Activated T-helper 2 cell treated with anti-CD3 and anti-CD28 coated beads, Interferon-gamma antibody, Interleukin-2, Interleukin-4, amounts not matched to agents 10 μg/mL and 5 μg/mL and 100 μg/mL, durations not matched to agents 14 hours and 24 hours and 36 hours (primary cell): ENCODE results near the gene CRYGN. TPM values are rescaled to one million over a fixed set of nuclear protein-coding genes. Genes with fewer than 3 reads are reported as not detected.

Experiments used
- DNase-seq: peaks from one replicate; pipeline ENCODE4 v3.0.0; 2021; ENCODE audit warnings: low spot score
- H3K27ac Mint-ChIP-seq: one replicate; pipeline ENCODE4 v1.8.0; 2021; ENCODE audit warnings: mixed read lengths
- H3K27me3 Mint-ChIP-seq: one replicate; pipeline ENCODE4 v1.8.0; 2021; ENCODE audit warnings: low read depth, mixed read lengths
- H3K36me3 Mint-ChIP-seq: one replicate; pipeline ENCODE4 v1.8.0; 2021; ENCODE audit warnings: low read depth, mixed read lengths
- H3K4me1 Mint-ChIP-seq: one replicate; pipeline ENCODE4 v1.8.0; 2021; ENCODE audit warnings: low read depth, mixed read lengths
- H3K4me3 Mint-ChIP-seq: one replicate; pipeline ENCODE4 v1.8.0; 2021; ENCODE audit warnings: low read depth, mild to moderate bottlenecking, moderate library complexity, mixed read lengths
- H3K9me3 Mint-ChIP-seq: one replicate; pipeline ENCODE4 v1.8.0; 2021; ENCODE audit warnings: mixed read lengths
- intact Hi-C: fragments of 100-400 bp; cut with micrococcal nuclease; formaldehyde crosslinking; loops from one replicate; pipeline ENCODE4 v1.15.1; 2023
- total RNA-seq: library from RNA; stranded (reverse); gene quantifications from 2 replicates; pipeline ENCODE4 v1.2.3, GENCODE V29; 2022

CRYGN gene
- total RNA-seq, 1 donor from 2014 or later, result not detected

DNA sequence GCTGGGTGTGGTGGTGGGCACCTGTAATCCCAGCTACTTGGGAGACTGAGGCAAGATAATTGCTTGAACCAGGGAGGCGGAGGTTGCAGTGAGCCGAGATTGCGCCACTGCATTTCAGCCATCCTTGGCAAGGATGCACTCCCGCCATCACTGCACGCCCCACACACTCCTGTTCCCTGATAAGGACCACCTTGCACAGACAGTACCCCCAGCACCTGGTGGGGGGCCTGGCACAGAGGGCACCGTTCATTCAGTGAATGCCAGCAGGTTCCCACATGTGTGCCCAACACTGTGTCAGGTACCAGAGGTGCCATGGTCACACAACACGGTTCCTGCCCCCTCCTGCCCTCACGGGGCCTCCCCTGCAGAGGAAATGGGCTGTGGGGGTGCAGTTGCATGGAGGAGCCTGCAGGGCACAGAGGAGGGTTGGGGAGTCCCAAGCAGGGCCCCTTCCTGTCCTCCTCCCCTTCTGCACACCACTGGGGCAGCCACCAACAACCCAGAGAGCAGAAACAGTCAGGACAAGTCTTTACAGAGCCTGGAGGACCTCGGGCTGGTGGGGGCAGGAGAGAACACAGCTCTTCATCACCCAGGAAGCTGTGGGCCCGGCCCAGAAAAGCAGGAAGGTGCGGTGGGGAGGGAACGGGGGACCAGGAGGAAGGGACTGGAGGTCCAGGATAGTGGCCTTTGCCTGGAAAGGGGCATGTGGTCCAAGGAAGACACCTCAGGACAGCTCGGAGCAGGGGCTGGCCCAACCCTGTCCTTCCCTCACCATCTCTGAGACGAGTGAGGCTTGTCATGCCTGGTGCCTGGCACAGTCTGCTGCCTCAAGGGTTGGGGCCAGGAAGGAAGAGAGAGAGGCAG lies 7.1 kb downstream of the CRYGN start:
- peak; percentile 48 for DNase-seq
- H3K4me1 Mint-ChIP-seq, result peaks cover 34% of the 10 kb centered on the region
- intact Hi-C loops, result loop anchor here (1.0 kb wide), 1 partner anchor 8 kb away; no protein-coding TSS in a partner anchor
- H3K27me3 Mint-ChIP-seq, result peaks cover 1% of the 10 kb centered on the region
- peak overlapping the region; percentile 14 for H3K4me3 Mint-ChIP-seq
- H3K9me3 Mint-ChIP-seq, result no peaks in the 10 kb centered on the region
- H3K36me3 Mint-ChIP-seq, result no peaks in the 10 kb centered on the region
- peak overlapping the region; percentile 68 for H3K27ac Mint-ChIP-seq

DNA sequence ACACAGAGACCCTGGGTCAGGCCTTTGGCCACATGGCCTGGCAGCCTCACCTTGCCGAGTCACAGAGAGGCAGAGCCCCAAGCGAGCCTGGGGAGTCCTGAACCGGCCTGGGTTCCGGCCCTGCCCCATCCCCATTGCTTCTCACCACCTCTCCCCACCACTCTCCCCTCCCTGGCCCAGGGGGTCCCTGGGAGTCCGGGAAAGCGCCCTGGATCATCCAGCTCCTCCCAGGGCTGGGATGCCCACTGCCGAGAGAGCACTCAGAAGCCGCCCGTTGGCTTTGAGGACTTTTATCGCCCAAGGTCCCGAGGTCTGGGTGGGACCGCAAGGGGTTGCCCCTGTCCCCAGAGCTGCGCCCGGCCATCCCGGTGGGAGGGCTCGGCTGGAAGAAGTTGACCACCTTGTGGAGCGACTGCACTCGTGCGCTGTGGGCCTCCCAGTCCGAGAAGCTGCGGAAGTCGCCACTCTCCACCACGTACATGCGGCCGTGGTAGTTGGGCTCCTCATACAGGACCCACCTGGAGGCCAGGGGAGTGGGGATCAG lies 8.1 kb downstream of the CRYGN start:
- Mint-ChIP-seq H3K27me3 (peaks cover 1% of the 10 kb centered on the region), H3K9me3 (no peaks in the 10 kb centered on the region), H3K4me3 (no peak overlapping the region), H3K4me1 (peaks cover 34% of the 10 kb centered on the region), H3K36me3 (no peaks in the 10 kb centered on the region), H3K27ac (no peak overlapping the region)
- no peak for DNase-seq
- intact Hi-C loops, result no loop called here

DNA sequence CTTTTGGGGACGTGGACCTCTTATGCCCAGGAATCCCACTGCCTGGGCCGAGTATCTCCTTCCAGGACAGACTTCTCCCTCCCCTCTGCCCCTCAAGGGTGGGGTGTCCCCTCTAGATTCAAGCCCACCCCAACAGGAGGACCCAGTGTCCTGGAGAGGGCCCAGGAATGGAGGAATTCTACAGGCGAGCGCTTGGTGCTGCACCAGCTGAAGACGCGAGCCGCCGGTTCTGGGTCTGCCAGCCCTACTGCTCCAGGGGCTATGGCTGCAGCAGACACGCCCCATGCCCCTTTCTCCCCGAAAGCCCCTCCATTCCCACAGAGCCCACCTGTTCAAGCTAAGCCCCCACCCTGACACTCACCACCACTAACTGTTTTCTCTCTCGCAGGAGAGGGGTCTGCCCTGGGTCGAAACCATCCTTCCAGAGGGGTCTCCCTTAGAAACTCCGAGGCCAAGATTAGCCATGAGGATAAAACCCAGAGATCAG lies 8.6 kb downstream of the CRYGN start:
- H3K9me3 Mint-ChIP-seq, result no peaks in the 10 kb centered on the region
- peaks cover 1% of the 10 kb centered on the region for H3K27me3 Mint-ChIP-seq
- no peak overlapping the region for H3K27ac Mint-ChIP-seq
- DNase-seq, result no peak
- no peaks in the 10 kb centered on the region for H3K36me3 Mint-ChIP-seq
- H3K4me1 Mint-ChIP-seq, result peaks cover 34% of the 10 kb centered on the region
- intact Hi-C loops, result no loop called here
- H3K4me3 Mint-ChIP-seq, result no peak overlapping the region

DNA sequence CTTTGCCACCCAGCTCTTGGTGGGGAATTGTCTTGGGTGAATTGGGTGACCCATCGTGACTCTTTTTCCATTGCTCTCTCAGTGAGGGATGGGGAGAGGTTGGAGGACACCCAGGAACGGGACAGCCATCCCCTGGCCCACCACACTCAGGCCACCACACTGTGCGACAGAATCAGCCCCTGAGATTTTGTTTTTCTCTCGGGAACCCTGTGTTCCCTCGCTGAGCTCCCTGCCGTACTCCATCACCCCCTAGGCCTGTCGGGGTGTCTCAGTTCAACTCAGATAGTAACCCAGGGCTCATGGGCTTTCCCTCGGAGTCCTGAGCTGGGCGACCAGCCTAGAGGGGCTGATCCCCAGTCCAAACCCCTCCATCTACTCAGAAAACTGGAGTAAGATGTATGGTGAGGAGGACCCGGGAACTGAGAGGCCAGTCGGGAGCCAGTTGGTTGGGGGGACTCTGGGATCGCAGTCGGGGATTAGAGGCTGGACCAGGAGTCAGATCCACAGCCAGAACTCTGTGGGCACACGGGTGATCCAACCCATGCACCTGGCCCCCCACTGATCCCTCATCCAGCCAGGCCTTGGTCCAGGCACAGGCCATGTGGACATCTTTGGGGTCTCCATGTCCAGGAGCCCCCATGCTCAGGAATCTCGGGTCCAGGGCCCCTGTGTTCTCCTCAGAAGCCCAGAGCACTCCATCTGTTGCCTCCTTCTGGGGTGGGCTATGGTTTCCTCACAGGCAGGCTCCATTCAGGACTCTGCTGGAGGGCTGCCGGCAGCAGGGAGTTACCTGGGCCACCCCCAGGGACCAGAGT lies 9.3 kb downstream of the CRYGN start:
- no peak overlapping the region for H3K4me3 Mint-ChIP-seq
- H3K27ac Mint-ChIP-seq, result no peak overlapping the region
- peaks cover 34% of the 10 kb centered on the region for H3K4me1 Mint-ChIP-seq
- H3K27me3 Mint-ChIP-seq, result peaks cover 1% of the 10 kb centered on the region
- H3K36me3 Mint-ChIP-seq, result no peaks in the 10 kb centered on the region
- no peak for DNase-seq
- intact Hi-C loops, result no loop called here
- H3K9me3 Mint-ChIP-seq, result no peaks in the 10 kb centered on the region

DNA sequence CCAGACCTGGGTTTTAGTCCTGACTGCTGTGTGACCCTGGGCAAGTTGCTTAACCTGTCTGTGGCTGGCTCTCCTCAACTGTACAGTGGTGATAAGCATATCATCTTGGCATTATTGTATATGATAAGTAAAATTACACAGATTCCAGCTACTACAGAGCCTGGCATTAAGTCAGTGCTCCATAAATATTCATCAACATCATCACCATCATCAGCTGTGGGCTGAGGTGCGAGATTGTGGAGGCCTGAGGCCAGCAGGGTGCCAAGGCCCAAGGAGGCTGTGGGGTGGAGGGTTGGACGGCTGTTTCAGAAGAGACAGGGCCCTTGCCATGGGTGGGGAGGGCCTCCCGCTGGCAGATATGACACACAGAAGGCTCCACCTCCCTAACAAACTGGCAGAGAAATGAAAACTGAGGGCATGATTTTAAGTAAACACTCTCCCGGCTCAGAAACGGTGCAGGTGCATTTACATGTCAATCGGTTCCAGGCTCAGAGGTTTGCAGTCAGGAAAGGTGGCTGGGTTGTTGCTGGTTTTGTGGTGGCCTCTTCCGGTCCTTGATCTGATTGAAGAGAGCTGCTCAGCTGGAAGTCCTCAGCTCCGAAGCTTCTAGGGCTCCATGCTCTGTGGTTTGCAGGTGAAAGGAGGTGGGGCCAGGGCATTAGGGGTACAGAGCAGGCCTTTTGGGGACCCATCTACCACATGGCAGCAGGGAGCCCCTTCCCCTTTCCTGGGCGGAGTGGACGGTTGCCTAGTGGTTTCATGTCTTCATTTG lies 10.2 kb downstream of the CRYGN start:
- intact Hi-C loops, result loop anchor here (2.0 kb wide), 1 partner anchor 15 kb away; no protein-coding TSS in a partner anchor
- Mint-ChIP-seq H3K36me3 (no peaks in the 10 kb centered on the region), H3K9me3 (no peaks in the 10 kb centered on the region), H3K27ac (peak overlapping the region; percentile 34), H3K4me3 (peak overlapping the region; percentile 10), H3K4me1 (peaks cover 34% of the 10 kb centered on the region), H3K27me3 (peaks cover 4% of the 10 kb centered on the region)
- peak; percentile 59 for DNase-seq

DNA sequence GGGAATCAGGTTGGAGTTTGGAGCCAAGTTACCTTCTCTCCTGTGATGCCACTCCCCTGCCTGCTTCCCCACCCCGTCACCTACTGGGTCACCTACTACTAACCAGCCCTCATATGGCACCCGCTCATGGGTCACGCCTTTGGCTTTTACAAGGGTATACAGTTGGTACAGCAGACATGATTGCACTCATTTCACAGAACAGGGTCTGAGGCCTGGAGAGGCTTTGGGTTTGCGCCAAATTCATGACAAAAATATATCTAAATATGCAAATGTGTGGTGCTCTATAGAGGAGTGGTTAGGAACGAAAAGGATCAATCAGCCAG lies 10.7 kb downstream of the CRYGN start:
- H3K27ac Mint-ChIP-seq, result no peak overlapping the region
- DNase-seq, result no peak
- H3K27me3 Mint-ChIP-seq, result peaks cover 5% of the 10 kb centered on the region
- no peak overlapping the region for H3K4me3 Mint-ChIP-seq
- H3K4me1 Mint-ChIP-seq, result peaks cover 34% of the 10 kb centered on the region
- intact Hi-C loops, result loop anchor here (2.0 kb wide), 1 partner anchor 14 kb away; no protein-coding TSS in a partner anchor
- no peaks in the 10 kb centered on the region for H3K9me3 Mint-ChIP-seq
- no peaks in the 10 kb centered on the region for H3K36me3 Mint-ChIP-seq

DNA sequence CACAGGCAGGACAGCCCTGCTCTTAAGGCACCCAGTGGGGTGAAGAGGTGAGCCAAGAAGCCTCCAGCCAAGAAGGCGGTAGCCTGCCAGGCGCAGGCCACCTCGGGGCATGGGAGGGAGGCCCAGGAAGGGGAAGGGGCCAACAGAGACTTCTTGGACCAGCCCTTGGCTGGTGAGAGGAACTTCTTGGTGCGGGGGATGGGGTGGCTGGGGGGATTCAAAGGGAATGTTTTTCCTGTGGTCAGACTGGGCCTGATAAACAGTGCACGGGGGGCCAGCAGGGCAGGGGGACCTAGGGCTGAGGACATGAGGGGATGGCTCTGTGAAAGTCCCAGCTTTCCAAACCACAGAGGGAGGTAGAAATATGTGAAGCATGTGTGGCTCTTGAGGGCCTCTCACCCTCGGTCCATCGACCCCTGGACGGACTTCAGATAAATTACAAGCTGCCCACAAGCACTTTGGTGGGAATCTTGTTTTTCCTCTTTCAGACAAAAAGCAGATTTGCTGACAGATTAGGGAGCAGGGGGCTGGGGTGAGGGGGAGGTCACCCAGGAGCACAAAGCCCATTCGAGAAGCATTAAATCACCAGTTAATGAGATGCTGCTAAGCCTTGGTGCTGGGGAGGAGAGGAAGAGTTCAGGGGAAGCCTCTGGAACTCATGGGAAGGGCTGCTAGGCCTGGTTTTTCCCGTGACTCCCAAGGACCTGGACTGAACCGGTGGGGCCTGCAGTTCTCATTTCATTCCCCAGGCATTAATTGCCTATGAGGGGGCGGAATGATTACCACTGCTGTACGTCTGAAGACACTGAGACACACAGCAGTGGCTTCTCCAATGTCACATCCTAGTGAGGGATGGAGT lies 11.3 kb downstream of the CRYGN start:
- Mint-ChIP-seq H3K4me3 (no peak overlapping the region), H3K4me1 (peaks cover 34% of the 10 kb centered on the region), H3K27me3 (peaks cover 8% of the 10 kb centered on the region), H3K9me3 (no peaks in the 10 kb centered on the region), H3K36me3 (no peaks in the 10 kb centered on the region), H3K27ac (no peak overlapping the region)
- DNase-seq, result no peak
- intact Hi-C loops, result loop anchor here (2.0 kb wide), 1 partner anchor 14 kb away; no protein-coding TSS in a partner anchor

DNA sequence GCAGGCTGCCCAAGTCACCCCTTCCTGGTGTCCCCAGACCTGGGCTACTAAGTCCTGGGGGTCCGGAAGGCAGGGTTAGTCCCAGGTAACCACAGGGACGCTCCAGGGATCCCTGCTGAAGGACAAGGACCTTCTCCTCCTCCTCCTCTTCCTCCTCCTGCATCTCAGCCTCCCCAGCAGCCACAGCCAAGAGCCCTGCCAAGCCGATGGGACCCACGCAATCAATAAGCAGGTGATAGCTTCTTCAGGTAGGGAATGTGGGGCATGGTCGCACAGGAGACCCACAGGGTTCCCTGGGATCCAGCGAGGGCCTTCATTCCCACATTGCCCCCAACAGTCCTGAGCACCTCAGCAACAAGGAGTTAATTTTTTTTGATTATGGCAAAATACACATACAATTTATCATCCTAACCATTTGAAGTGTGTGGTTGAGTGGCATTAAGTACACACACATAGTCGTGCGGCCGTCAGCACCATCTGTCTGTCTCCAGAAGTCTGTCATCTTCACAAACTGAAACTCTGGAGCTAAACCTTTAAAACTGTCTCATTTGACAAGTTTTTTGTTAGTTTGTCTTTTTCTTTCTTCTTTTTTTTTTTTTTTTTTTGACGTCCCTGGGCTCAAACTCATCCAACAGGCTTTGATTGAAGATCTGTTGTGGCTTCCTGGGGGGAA lies 12.1 kb downstream of the CRYGN start:
- no peaks in the 10 kb centered on the region for H3K9me3 Mint-ChIP-seq
- intact Hi-C loops, result loop anchor here (2.0 kb wide), 1 partner anchor 13 kb away; no protein-coding TSS in a partner anchor
- H3K27me3 Mint-ChIP-seq, result peaks cover 9% of the 10 kb centered on the region
- H3K4me3 Mint-ChIP-seq, result no peak overlapping the region
- no peaks in the 10 kb centered on the region for H3K36me3 Mint-ChIP-seq
- H3K4me1 Mint-ChIP-seq, result peaks cover 27% of the 10 kb centered on the region
- H3K27ac Mint-ChIP-seq, result no peak overlapping the region
- no peak for DNase-seq

DNA sequence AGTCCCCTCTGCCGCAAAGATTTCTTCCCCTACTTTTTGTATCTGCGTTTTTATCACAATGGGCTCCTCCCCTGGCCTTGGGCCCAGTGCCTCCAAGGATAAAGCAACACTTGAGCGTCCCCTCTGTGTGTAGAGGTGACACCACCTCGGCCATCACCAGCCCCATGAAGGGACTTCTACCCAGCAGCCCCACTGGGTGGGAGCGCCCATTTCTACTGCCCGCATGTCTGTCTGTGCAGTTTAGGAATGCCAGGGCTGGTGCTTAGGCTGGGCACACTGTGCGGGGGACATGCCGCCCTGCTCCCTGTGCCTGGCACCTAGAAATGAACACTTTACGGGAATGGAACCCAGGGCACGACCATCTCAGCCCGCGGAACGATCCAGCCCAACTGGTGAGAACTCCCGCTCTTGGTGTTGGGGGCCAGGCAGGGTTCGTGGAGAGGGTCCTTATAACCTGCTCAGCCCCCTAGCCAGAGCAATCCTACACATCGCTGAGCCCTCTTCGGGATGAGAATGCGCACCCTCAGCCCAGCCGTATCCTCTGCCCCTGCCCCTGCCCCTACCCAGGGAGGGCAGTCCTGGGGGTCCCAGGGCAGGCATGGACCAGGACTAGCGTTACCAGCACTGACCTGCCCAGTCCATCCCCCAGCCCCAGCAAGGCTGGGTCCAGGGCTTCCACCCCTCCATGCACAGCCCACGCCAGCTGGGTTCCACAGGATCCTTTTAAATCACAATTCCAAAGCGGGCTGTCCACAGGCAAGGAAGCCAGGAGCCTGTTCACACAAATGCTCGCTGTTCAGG lies 12.8 kb downstream of the CRYGN start:
- no peaks in the 10 kb centered on the region for H3K36me3 Mint-ChIP-seq
- H3K27ac Mint-ChIP-seq, result no peak overlapping the region
- H3K4me3 Mint-ChIP-seq, result no peak overlapping the region
- DNase-seq, result no peak
- H3K9me3 Mint-ChIP-seq, result peaks cover 3% of the 10 kb centered on the region
- peaks cover 9% of the 10 kb centered on the region for H3K27me3 Mint-ChIP-seq
- intact Hi-C loops, result no loop called here
- peaks cover 23% of the 10 kb centered on the region for H3K4me1 Mint-ChIP-seq

DNA sequence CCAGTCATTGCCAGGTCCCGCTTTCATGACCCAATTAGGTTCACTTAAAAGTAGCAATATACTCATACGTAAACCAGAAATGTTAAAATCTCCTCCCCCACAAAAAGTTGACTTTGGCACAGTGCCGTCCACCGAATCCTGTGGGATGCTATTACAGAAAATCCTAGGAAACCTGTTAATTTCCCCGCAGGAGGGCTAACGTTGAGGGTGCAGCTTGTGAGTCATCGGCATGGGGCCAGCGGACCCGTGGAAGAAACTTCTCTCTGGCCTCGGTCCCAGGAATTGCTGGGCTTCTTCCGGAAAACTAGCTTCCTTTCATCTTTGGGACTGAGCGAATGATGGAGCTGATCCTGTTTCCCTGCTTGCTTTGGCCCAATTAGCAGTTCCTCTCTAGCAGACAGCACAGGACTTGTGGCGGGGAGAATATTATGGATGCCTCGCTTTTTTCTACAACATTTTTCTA lies 13.5 kb downstream of the CRYGN start:
- DNase-seq, result no peak
- H3K36me3 Mint-ChIP-seq, result no peaks in the 10 kb centered on the region
- intact Hi-C loops, result no loop called here
- H3K27ac Mint-ChIP-seq, result no peak overlapping the region
- peaks cover 9% of the 10 kb centered on the region for H3K9me3 Mint-ChIP-seq
- H3K4me3 Mint-ChIP-seq, result no peak overlapping the region
- H3K27me3 Mint-ChIP-seq, result peaks cover 9% of the 10 kb centered on the region
- peaks cover 22% of the 10 kb centered on the region for H3K4me1 Mint-ChIP-seq
